PC-3 (cell line): Measurements from ENCODE around the gene PFKL. TPM values are rescaled to one million over a fixed set of nuclear protein-coding genes. Genes with fewer than 3 reads are reported as not detected.

ENCODE experiments used
- ATAC-seq: fragments of 200-7000 bp; cut with Tn5 transposase; 2 replicates; pipeline ENCODE4 v1.9.1; 2020; ENCODE audit warnings: mild to moderate bottlenecking, moderate library complexity
- BruUV-seq: library from RNA; stranded (reverse); fragments of 400-500 nt; replicated peaks from 2 replicates; lab custom pipeline; 2021; lab: Mats Ljungman, UMichigan
- CTCF ChIA-PET: fragments of 300-600 bp; sonication (Branson Sonifier 250); formaldehyde crosslinking; loops from one replicate; lab custom pipeline; 2022; ENCODE audit warnings: antibody characterized with exemption; lab: Charles Lee
- POLR2A ChIA-PET: fragments of 300-600 bp; sonication (Branson Sonifier 250); formaldehyde crosslinking; loops from one replicate; lab custom pipeline; 2022; ENCODE audit warnings: antibody characterized with exemption; ENCODE audit not compliant: unreplicated experiment; lab: Charles Lee
- DNase-seq: peaks from one replicate; pipeline ENCODE4 v3.0.0-alpha.2; 2015
- H2AFZ ChIP-seq: fragments of 300-600 bp; sonication (generic); 2 replicates; pipeline ENCODE4 v1.6.0; 2016; ENCODE audit warnings: antibody characterized with exemption, low read length
- H3F3A ChIP-seq: fragments of 300-600 bp; sonication (generic); one replicate; pipeline ENCODE4 v1.6.0; 2017; ENCODE audit warnings: antibody characterized with exemption, low read length, control low read depth, mild to moderate bottlenecking; ENCODE audit not compliant: unreplicated experiment
- H3K27ac ChIP-seq: fragments of 300-600 bp; sonication (generic); 2 replicates; pipeline ENCODE4 v1.5.1; 2016; ENCODE audit warnings: mild to moderate bottlenecking, low read length
- H3K27me3 ChIP-seq: fragments of 300-600 bp; sonication (generic); 2 replicates; pipeline ENCODE4 v1.6.1; 2016; ENCODE audit warnings: low read length, mixed read lengths
- H3K36me3 ChIP-seq: fragments of 300-600 bp; sonication (generic); 2 replicates; pipeline ENCODE4 v1.6.1; 2016; ENCODE audit warnings: low read depth, mixed run types, low read length, mixed read lengths
- H3K4me1 ChIP-seq: fragments of 300-600 bp; sonication (generic); 2 replicates; pipeline ENCODE4 v1.5.1; 2016; ENCODE audit warnings: low read length; ENCODE audit not compliant: insufficient read depth
- H3K4me2 ChIP-seq: fragments of 300-600 bp; sonication (generic); 2 replicates; pipeline ENCODE4 v1.6.0; 2016; ENCODE audit warnings: low read length
- H3K4me3 ChIP-seq: fragments of 300-600 bp; sonication (generic); 2 replicates; pipeline ENCODE4 v1.5.1; 2016; ENCODE audit warnings: mild to moderate bottlenecking, low read length, mixed read lengths
- H3K79me2 ChIP-seq: fragments of 300-600 bp; sonication (generic); 2 replicates; pipeline ENCODE4 v1.6.1; 2017; ENCODE audit warnings: low read length, mixed read lengths
- H3K9ac ChIP-seq: fragments of 300-600 bp; sonication (generic); 2 replicates; pipeline ENCODE4 v1.6.0; 2016; ENCODE audit warnings: mild to moderate bottlenecking, low read length
- H3K9me2 ChIP-seq: fragments of 300-600 bp; sonication (generic); replicated peaks from 2 replicates; pipeline ENCODE4 v1.6.1; 2016; ENCODE audit warnings: mixed run types, low read length, mixed read lengths
- H3K9me3 ChIP-seq: fragments of 300-600 bp; sonication (generic); 2 replicates; pipeline ENCODE4 v1.6.1; 2016; ENCODE audit warnings: low read length, mixed read lengths
- H4K20me1 ChIP-seq: fragments of 300-600 bp; sonication (generic); 2 replicates; pipeline ENCODE4 v1.6.1; 2016; ENCODE audit warnings: low read length, mixed read lengths
- CTCF ChIP-seq: fragments of 300-600 bp; sonication (generic); conservative IDR thresholded peaks from 2 replicates; pipeline ENCODE4 v1.5.1; 2017; ENCODE audit warnings: antibody characterized with exemption, low read depth, mild to moderate bottlenecking, low read length
- EZH2 ChIP-seq: fragments of 300-600 bp; sonication (generic); IDR thresholded peaks from one replicate; pipeline ENCODE4 v1.6.1; 2017; ENCODE audit warnings: antibody characterized with exemption, mild to moderate bottlenecking, low read length; ENCODE audit not compliant: unreplicated experiment
- EZH2phosphoT487 ChIP-seq: fragments of 300-600 bp; sonication (generic); IDR thresholded peaks from 2 replicates; pipeline ENCODE4 v1.6.1; 2018; ENCODE audit warnings: mild to moderate bottlenecking, antibody characterized with exemption, low read length, borderline replicate concordance
- intact Hi-C: fragments of 100-400 bp; cut with micrococcal nuclease; formaldehyde crosslinking; loops from 2 replicates; pipeline ENCODE4 v1.9.0; 2023
- total RNA-seq: library from RNA; depleted of rRNA; stranded (reverse); fragments of >200 nt; gene quantifications from 2 replicates; pipeline ENCODE4 v1.2.3, GENCODE V29; 2014

PFKL gene
- total RNA-seq, 1 experiment from 2014 or later = 223 TPM

GRCh38 chr21:44365967-44366585, 66.2 kb downstream of the PFKL start:
- CTCF ChIA-PET = no interaction called here
- TF ChIP-seq EZH2phosphoT487 (no peak), EZH2 (no peak), CTCF (no peak)
- H3K9me2 ChIP-seq = no peaks in the 10 kb centered on the region
- no peak overlapping the region for H3K4me2 ChIP-seq
- no peak overlapping the region for H3K9ac ChIP-seq
- H3K4me1 ChIP-seq = peaks cover 10% of the 10 kb centered on the region
- no peaks in the 10 kb centered on the region for H3K36me3 ChIP-seq
- H3K4me3 ChIP-seq = no peak overlapping the region
- no TSS peak for BruUV-seq
- H3F3A ChIP-seq = no peaks in the 10 kb centered on the region
- no peak overlapping the region for H2AFZ ChIP-seq
- no peaks in the 10 kb centered on the region for H3K79me2 ChIP-seq
- H3K9me3 ChIP-seq = 0 out of 2 replicates have a peak, but pooled peaks cover 3% of the 10 kb centered on the region
- intact Hi-C loops = no loop called here
- ATAC-seq (no peak), DNase-seq (no peak)
- H4K20me1 ChIP-seq = no peaks in the 10 kb centered on the region
- H3K27me3 ChIP-seq = peaks cover 7% of the 10 kb centered on the region; the same call in 1 of the 2 replicates
- no peak overlapping the region for H3K27ac ChIP-seq
- POLR2A ChIA-PET = no interaction called here

- H3K27ac ChIP-seq = no peak overlapping the region
- peaks cover 10% of the 10 kb centered on the region for H3K4me1 ChIP-seq
- no peak for TF ChIP-seq EZH2
- H3K4me2 ChIP-seq = no peak overlapping the region
- H4K20me1 ChIP-seq = no peaks in the 10 kb centered on the region
- no peaks in the 10 kb centered on the region for H3K79me2 ChIP-seq
- H3K9me2 ChIP-seq = no peaks in the 10 kb centered on the region
- 0 out of 2 replicates have a peak, but pooled peaks cover 3% of the 10 kb centered on the region for H3K9me3 ChIP-seq
- DNase-seq = no peak
- no peak overlapping the region for H3K9ac ChIP-seq
- no TSS peak for BruUV-seq
- H3K36me3 ChIP-seq = no peaks in the 10 kb centered on the region
- ATAC-seq = no peak
- POLR2A ChIA-PET = no interaction called here
- CTCF ChIA-PET = no interaction called here
- H3K4me3 ChIP-seq = no peak overlapping the region
- no peaks in the 10 kb centered on the region for H3F3A ChIP-seq
- H3K27me3 ChIP-seq = peaks cover 7% of the 10 kb centered on the region; the same call in 1 of the 2 replicates
- intact Hi-C loops = no loop called here
- H2AFZ ChIP-seq = no peak overlapping the region
These were observed 66.8 kb downstream of the PFKL start for GRCh38 chr21:44366586-44367211.

- ChIA-PET CTCF (interaction anchor here (0.5 to 1.2 kb wide), 4 partner anchors 8 to 119 kb away, joined by 3 to 6 read pairs (median 4); no protein-coding TSS in a partner anchor), POLR2A (interaction anchor here (0.5 kb wide), 1 partner anchor 30 kb away, joined by 3 read pairs; the partner anchor contains the start of gene CFAP410)
- Histone ChIP-seq H3K9ac (no peak overlapping the region), H3K79me2 (no peaks in the 10 kb centered on the region), H3K9me2 (no peaks in the 10 kb centered on the region), H3K27me3 (no peaks in the 10 kb centered on the region), H2AFZ (no peak overlapping the region), H3F3A (no peaks in the 10 kb centered on the region), H3K4me3 (no peak overlapping the region), H3K4me2 (peak overlapping the region; percentile 19; the same call in 1 of the 2 replicates), H3K36me3 (no peaks in the 10 kb centered on the region), H3K27ac (no peak overlapping the region), H3K9me3 (no peaks in the 10 kb centered on the region), H3K4me1 (peaks cover 10% of the 10 kb centered on the region), H4K20me1 (no peaks in the 10 kb centered on the region)
- intact Hi-C loops = no loop called here
- ATAC-seq (peak; percentile 52), DNase-seq (no peak)
- no TSS peak for BruUV-seq
- TF ChIP-seq CTCF = peak; percentile 26; the same call in 1 of the 2 replicates
- no peak for TF ChIP-seq EZH2phosphoT487
These were observed 69.0 kb downstream of the PFKL start for GRCh38 chr21:44368711-44369446.
